Neural cell (in vitro differentiated cells): ENCODE measurements around the gene PRKCQ.

Experiments used
- CTCF ChIP-seq: fragments of 450-650 bp; IDR thresholded peaks from 2 replicates; pipeline ENCODE4 v1.5.1; 2014; ENCODE audit warnings: antibody characterized with exemption, mild to moderate bottlenecking, moderate library complexity; ENCODE audit not compliant: poor library complexity, severe bottlenecking
- EP300 ChIP-seq: fragments of 450-650 bp; conservative IDR thresholded peaks from 2 replicates; pipeline ENCODE4 v1.6.1; 2014; ENCODE audit warnings: antibody characterized with exemption, mild to moderate bottlenecking, moderate library complexity; ENCODE audit not compliant: poor library complexity, severe bottlenecking
- RAD21 ChIP-seq: fragments of 450-650 bp; conservative IDR thresholded peaks from 2 replicates; pipeline ENCODE4 v1.6.1; 2014; ENCODE audit warnings: antibody characterized with exemption, mild to moderate bottlenecking, moderate library complexity
- REST ChIP-seq: IDR thresholded peaks from 2 replicates; pipeline ENCODE4 v1.6.1; 2012; ENCODE audit warnings: borderline replicate concordance
- TAF1 ChIP-seq: IDR thresholded peaks from 2 replicates; pipeline ENCODE4 v1.6.1; 2012; ENCODE audit warnings: low read depth

GRCh38 chr10:6408799-6409198 lies 171.3 kb downstream of the PRKCQ start:
- TF ChIP-seq CTCF (no peak), EP300 (no peak), TAF1 (no peak), REST (no peak), RAD21 (no peak)
